Neural crest cell (in vitro differentiated cells): ENCODE measurements around the gene TEX14. TPM values are rescaled to one million over a fixed set of nuclear protein-coding genes. Genes with fewer than 3 reads are reported as not detected.
"Not testable (repeated sequence)": the region's sequence is repeated elsewhere in the genome, so short reads cannot be mapped to it uniquely, and the experiment has no call there.

Source experiments
- DNase-seq: peaks from one replicate; pipeline ENCODE4 v3.0.0; 2021; ENCODE audit warnings: low read depth, mixed read lengths, low spot score
- H3K27ac Mint-ChIP-seq: one replicate; pipeline ENCODE4 v1.8.0; 2021; ENCODE audit warnings: mild to moderate bottlenecking, mixed read lengths; ENCODE audit not compliant: unreplicated experiment
- H3K27me3 Mint-ChIP-seq: 2 replicates; pipeline ENCODE4 v1.8.0; 2021; ENCODE audit warnings: low read depth, mild to moderate bottlenecking, mixed read lengths
- H3K36me3 Mint-ChIP-seq: 2 replicates; pipeline ENCODE4 v1.8.0; 2021; ENCODE audit warnings: low read depth, mild to moderate bottlenecking, mixed read lengths
- H3K4me1 Mint-ChIP-seq: 2 replicates; pipeline ENCODE4 v1.8.0; 2021; ENCODE audit warnings: mixed read lengths
- H3K4me3 Mint-ChIP-seq: one replicate; pipeline ENCODE4 v1.8.0; 2021; ENCODE audit warnings: mild to moderate bottlenecking, mixed read lengths
- H3K9me3 Mint-ChIP-seq: 2 replicates; pipeline ENCODE4 v1.8.0; 2021; ENCODE audit warnings: mixed read lengths
- total RNA-seq: library from RNA; stranded (reverse); gene quantifications from 2 replicates; pipeline ENCODE4 v1.2.1, GENCODE V29; 2021
- TF ChIP-seq, protein P1 (sequence below): fragments of 200-600 bp; sonication (generic); conservative IDR thresholded peaks from 2 replicates; pipeline ENCODE4 v1.5.0; 2021; ENCODE audit warnings: antibody characterized with exemption, mild to moderate bottlenecking

The TEX14 gene
- total RNA-seq, 1 donor from 2014 or later: 0.21 TPM

DNA sequence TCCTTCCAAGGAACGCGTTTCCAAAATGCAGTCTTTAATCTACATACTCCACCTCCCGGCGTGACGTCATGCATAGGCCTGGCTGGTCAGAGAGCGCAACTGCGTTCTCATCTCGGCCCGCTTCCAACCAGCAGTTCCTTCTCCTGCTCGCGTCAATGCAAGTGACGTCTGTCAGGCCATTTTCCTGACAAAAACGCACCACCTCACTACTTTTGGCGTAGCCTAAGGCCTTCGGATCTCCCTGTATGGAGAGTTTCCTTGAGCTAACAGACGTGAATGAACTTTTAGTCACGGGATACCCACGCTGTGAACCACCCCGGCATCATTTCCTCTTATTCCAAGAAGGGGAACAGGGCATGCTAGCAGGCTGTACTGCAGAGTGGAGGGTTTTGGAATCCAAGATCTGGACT is 25.0 kb downstream of the TEX14 start:
- no peak for DNase-seq
- H3K36me3 Mint-ChIP-seq: no peaks in the 10 kb centered on the region
- TF ChIP-seq, protein P1, sequence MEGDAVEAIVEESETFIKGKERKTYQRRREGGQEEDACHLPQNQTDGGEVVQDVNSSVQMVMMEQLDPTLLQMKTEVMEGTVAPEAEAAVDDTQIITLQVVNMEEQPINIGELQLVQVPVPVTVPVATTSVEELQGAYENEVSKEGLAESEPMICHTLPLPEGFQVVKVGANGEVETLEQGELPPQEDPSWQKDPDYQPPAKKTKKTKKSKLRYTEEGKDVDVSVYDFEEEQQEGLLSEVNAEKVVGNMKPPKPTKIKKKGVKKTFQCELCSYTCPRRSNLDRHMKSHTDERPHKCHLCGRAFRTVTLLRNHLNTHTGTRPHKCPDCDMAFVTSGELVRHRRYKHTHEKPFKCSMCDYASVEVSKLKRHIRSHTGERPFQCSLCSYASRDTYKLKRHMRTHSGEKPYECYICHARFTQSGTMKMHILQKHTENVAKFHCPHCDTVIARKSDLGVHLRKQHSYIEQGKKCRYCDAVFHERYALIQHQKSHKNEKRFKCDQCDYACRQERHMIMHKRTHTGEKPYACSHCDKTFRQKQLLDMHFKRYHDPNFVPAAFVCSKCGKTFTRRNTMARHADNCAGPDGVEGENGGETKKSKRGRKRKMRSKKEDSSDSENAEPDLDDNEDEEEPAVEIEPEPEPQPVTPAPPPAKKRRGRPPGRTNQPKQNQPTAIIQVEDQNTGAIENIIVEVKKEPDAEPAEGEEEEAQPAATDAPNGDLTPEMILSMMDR: no peak
- no peak overlapping the region for H3K4me3 Mint-ChIP-seq
- no peaks in the 10 kb centered on the region for H3K4me1 Mint-ChIP-seq
- no peak overlapping the region for H3K27ac Mint-ChIP-seq
- H3K27me3 Mint-ChIP-seq: no peaks in the 10 kb centered on the region
- no peaks in the 10 kb centered on the region for H3K9me3 Mint-ChIP-seq

DNA sequence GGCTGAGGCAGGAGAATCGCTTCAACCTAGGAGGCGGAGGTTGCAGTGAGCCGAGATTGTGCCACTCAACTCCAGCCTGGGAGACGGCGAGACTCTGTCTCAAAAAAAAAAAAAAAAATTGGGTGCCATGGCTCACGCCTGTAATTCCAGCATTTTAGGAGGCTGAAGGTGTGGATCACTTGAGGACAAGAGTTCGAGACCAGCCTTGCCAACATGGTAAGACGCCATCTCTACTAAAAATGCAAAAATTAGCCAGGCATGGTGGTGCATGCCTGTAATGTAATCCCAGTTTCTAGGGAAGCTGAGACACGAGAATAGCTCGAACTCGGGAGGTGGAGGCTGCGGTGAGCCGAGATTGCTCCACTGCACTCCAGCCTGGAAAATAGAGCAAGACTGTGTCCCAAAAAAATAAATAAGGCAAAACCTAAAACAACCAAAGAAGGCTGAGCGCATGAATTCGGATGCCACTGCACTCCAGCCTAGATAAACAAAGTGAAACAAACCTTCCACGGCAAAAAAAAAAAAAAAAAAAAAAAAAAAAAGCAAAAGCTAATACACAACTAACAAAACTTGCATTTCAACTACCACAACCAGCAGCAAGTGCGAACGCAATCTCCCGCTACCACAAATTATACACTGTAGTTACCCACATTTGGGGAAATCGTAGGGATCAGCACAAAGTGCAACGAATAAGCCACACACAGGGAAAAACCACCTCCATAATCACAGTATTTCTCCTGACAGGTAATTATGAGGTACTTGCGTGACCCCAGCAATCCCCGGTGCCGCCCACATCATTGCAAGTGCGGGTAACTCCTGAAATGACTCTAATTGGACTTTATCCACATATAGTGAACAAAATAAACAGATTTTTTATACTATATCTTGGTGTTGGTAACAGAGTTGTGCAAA is 25.6 kb downstream of the TEX14 start:
- no peaks in the 10 kb centered on the region for H3K27me3 Mint-ChIP-seq
- no peak overlapping the region for H3K4me3 Mint-ChIP-seq
- no peaks in the 10 kb centered on the region for H3K36me3 Mint-ChIP-seq
- TF ChIP-seq, protein P1: no peak
- DNase-seq: no peak
- no peaks in the 10 kb centered on the region for H3K4me1 Mint-ChIP-seq
- no peak overlapping the region for H3K27ac Mint-ChIP-seq
- H3K9me3 Mint-ChIP-seq: no peaks in the 10 kb centered on the region

DNA sequence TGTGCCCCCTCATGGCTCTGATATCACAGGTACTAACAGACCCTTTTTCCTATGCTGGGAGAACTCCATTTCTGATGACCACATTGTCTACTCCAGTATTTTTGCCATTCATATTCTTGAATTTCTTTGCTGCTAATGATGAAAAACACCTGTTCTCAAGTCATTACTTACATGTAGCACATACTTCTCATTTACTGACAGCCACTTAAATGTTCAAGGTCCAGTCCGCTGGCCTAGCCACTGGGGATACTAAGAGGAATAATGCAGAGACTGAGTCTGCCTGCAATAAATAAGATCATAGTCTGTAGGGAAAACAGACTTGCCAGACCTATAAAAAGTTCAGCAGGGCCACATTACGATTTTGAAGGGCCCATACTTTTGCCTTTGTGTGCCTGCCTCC is 27.5 kb downstream of the TEX14 start:
- TF ChIP-seq, protein P1: no peak
- Mint-ChIP-seq H3K9me3 (no peaks in the 10 kb centered on the region), H3K36me3 (no peaks in the 10 kb centered on the region), H3K4me1 (peaks cover 2% of the 10 kb centered on the region), H3K4me3 (no peak overlapping the region), H3K27me3 (peaks cover 1% of the 10 kb centered on the region), H3K27ac (no peak overlapping the region)
- DNase-seq: no peak

DNA sequence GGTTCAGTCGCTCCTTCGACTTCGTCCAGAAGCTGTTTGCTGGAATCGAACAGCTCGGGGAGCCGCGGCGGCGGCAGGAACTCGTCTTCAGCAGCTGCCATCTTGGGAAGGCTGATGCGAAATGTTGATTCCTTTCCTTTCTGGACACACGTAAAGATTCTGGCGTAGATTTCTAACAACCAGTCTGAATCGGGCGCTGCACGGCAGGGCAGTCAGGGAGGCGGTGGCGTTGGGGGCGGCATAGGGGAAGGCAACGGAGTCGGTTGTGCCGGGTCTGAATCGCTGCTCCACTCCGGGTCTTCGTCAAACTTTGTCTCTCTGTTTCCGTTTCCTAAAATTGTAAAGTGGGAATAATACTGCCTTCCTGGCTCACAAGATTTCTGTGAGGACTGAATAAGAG is 30.3 kb downstream of the TEX14 start:
- TF ChIP-seq, protein P1: no peak
- peak overlapping the region; percentile 12 for H3K4me3 Mint-ChIP-seq

DNA sequence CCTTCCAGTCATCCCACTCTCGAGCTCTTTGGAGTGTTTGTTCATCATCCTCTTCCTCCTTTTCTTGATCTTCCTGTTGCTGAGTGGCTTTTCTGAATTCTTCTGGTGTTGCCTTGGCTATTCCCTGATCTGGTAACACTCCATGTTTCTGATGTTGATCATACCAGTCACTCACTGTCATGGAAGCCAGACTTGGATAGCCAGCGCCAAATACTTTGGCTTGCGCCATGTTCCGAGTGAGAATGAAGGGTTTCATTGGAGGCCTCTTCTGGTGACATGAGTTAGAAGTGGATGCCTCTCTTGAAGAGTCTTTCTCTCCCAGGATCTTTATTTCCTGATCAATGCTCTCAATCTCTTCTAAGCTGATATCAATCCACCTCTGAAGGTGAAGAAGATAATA is 31.2 kb downstream of the TEX14 start:
- TF ChIP-seq, protein P1: no peak
- Mint-ChIP-seq H3K27ac (no peak overlapping the region), H3K4me3 (peak overlapping the region; percentile 67), H3K9me3 (peaks cover 5% of the 10 kb centered on the region), H3K36me3 (peaks cover 5% of the 10 kb centered on the region), H3K27me3 (peaks cover 7% of the 10 kb centered on the region), H3K4me1 (peaks cover 15% of the 10 kb centered on the region)
- no peak for DNase-seq

More for the DNA sequence above, 30.3 kb downstream of the TEX14 start:
- DNase-seq: no peak
- peaks cover 15% of the 10 kb centered on the region for H3K4me1 Mint-ChIP-seq
- peaks cover 5% of the 10 kb centered on the region for H3K9me3 Mint-ChIP-seq
- peaks cover 5% of the 10 kb centered on the region for H3K36me3 Mint-ChIP-seq
- H3K27me3 Mint-ChIP-seq: peaks cover 7% of the 10 kb centered on the region
- no peak overlapping the region for H3K27ac Mint-ChIP-seq

DNA sequence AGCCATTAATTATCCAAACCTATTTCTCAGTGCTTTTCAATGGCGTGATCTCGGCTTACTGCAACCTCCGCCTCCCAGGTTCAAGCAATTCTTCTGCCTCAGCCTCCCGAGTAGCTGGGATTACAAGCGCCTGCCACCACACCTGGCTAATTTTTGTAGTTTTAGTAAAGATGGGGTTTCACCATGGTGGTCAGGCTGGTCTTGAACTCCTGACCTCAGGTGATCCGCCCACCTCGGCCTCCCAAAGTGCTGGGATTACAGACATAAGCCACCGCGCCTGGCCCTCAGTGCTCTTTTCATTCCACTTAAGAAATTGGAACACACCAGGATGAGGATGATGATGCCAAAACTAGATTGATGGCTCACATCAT is 32.1 kb downstream of the TEX14 start:
- H3K36me3 Mint-ChIP-seq, H3K27me3 Mint-ChIP-seq, H3K9me3 Mint-ChIP-seq, H3K27ac Mint-ChIP-seq, DNase-seq: not testable (repeated sequence)
- peak overlapping the region; percentile 92 for H3K4me3 Mint-ChIP-seq
- H3K4me1 Mint-ChIP-seq: peaks cover 15% of the 10 kb centered on the region
